Cardiac fibroblast (primary cell): ENCODE measurements around the gene FOXE3.

Experiments
- DNase-seq, 2 donors: peaks; one replicate each; pipeline versions ENCODE4 v3.0.0 to v3.0.0-alpha.2; 2010; ENCODE audit warnings: low read depth in 2 of 2
- H3K4me3 ChIP-seq, 2 donors: replicated peaks in 1 of 2; 1 replicate in 1 of 2; 2 replicates in 1 of 2; pipeline ENCODE4 v1.5.1; 2011; ENCODE audit warnings: low read depth in 2 of 2, low read length in 2 of 2, mild to moderate bottlenecking in 2 of 2, moderate library complexity in 1 of 2
- TF ChIP-seq, protein P1 (sequence below): IDR thresholded peaks from one replicate; pipeline ENCODE4 v1.5.1; 2011; ENCODE audit warnings: low read depth, mild to moderate bottlenecking, low read length, inconsistent platforms

FOXE3 gene

GRCh38 chr1:47433037-47433421 is 16.9 kb downstream of the FOXE3 start:
- peak overlapping the region in 1 of 2 donors; percentile 30 for H3K4me3 ChIP-seq
- TF ChIP-seq, protein P1, sequence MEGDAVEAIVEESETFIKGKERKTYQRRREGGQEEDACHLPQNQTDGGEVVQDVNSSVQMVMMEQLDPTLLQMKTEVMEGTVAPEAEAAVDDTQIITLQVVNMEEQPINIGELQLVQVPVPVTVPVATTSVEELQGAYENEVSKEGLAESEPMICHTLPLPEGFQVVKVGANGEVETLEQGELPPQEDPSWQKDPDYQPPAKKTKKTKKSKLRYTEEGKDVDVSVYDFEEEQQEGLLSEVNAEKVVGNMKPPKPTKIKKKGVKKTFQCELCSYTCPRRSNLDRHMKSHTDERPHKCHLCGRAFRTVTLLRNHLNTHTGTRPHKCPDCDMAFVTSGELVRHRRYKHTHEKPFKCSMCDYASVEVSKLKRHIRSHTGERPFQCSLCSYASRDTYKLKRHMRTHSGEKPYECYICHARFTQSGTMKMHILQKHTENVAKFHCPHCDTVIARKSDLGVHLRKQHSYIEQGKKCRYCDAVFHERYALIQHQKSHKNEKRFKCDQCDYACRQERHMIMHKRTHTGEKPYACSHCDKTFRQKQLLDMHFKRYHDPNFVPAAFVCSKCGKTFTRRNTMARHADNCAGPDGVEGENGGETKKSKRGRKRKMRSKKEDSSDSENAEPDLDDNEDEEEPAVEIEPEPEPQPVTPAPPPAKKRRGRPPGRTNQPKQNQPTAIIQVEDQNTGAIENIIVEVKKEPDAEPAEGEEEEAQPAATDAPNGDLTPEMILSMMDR, result no peak
- no peak for DNase-seq

DNA sequence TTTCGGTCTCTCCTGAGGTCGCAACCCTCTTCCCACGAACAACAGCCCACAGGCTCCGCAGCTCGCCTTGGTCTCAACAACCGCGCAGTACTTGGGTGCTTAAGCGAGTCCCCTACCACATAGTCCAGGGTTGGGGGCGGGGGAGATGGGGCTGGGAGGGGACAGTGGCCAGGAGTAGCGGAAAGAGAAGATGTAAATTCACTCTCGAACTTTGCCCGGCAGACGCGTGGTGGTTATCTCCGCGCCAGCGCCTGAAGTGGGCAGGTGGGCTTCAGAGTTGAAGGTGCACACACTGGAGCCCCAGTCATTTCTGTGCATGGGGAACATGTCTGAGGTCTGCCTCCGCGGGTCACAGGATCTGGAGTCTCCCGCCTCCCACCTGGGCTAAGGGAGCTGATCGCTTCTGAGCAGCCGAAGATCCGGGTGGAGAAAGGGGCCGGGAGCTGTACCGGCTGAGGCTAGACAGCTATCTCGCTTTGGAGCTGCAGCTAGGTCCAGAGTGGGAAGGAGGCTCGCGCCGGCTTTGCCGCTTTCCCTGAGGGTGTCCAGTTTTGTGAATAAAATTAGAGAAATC is 17.5 kb downstream of the FOXE3 start:
- TF ChIP-seq, protein P1, result no peak
- H3K4me3 ChIP-seq, result peak overlapping the region in 1 of 2 donors; percentile 11
- no peak for DNase-seq

DNA sequence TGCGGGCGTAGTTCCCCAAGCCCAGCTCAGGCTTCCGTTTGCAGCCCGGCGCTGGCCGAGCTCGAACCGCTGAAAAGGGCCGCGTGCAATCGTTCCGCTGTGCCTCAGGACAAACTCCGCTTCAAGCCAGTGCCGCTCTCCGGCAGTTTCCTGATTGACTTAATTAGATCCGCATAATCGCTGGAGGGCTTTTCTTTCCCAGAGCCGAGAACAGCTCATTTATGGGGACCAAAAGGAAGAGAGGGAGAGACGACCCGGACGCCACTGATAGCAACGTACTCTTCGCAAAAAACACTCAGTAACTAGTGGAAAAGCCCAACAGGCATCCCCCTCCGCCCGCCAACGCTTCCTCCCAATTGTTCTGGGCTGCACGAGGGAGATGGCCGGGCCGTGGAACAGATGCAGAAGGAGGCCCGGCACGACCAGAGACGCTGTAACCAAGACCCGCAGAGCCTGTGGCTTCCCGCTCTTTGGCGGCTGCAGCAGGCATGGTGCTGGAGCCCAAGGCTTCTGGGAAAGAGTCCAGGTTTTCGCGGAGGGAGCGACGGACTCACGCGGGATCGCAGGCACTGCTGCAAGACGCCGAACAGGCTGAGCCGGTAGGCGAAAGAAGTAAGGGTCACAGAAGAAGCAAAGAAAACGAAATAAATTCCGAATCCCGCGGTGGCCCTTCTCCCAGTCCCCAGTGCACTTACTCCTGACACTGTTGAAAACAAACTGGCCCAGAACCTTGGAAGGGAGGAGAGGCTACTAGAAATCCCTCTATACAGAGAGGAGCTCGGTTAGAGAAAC is 18.2 kb downstream of the FOXE3 start:
- TF ChIP-seq, protein P1, result no peak
- peak overlapping the region in 1 of 2 donors; percentile 11 for H3K4me3 ChIP-seq
- DNase-seq, result peak; percentile 53 to 71

GRCh38 chr1:47435506-47436303 is 19.6 kb downstream of the FOXE3 start:
- TF ChIP-seq, protein P1, result no peak
- H3K4me3 ChIP-seq, result no peak overlapping the region
- no peak for DNase-seq

DNA sequence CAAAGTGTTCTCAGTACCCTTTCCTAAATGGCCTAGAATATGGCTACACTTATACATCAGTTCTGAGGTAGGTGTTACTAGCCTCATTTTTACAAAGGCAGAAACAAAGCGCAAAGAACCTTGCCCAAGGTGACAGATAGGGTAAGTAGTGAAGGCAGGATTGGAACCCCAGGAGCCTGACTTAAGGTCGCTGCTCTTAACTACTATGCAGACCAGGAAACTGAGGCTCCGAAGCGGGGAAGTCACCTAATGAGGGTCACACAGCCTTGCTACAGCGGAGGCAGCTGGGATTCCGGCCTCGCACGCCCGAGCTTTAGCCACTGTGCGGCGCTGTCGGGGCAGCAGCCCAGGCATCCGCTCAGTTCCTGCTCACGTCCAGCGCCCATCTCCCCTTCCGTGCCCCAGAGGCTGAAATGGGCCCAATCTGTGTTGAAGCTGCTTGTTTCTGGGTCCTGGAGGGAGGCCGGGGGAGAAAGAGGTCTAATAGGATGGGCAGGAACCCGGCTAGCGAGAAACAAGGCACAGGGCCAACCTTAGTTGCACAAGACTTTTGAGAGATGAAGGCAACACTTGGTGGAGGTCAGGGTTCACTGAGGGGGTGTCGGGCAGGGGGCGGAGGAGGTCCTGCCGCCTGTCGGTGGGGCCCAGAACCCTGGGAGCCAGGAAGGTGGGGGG is 20.4 kb downstream of the FOXE3 start:
- peak; percentile 74 to 76 for DNase-seq
- TF ChIP-seq, protein P1, result peak; percentile 100
- peak overlapping the region; percentile 67 to 77 for H3K4me3 ChIP-seq

GRCh38 chr1:47436979-47437446 is 20.9 kb downstream of the FOXE3 start:
- TF ChIP-seq, protein P1, result no peak
- H3K4me3 ChIP-seq, result peak overlapping the region; percentile 67 to 77
- peak in 1 of 2 donors; percentile 53 for DNase-seq
